ENCODE results near the gene UTF1.

DNA sequence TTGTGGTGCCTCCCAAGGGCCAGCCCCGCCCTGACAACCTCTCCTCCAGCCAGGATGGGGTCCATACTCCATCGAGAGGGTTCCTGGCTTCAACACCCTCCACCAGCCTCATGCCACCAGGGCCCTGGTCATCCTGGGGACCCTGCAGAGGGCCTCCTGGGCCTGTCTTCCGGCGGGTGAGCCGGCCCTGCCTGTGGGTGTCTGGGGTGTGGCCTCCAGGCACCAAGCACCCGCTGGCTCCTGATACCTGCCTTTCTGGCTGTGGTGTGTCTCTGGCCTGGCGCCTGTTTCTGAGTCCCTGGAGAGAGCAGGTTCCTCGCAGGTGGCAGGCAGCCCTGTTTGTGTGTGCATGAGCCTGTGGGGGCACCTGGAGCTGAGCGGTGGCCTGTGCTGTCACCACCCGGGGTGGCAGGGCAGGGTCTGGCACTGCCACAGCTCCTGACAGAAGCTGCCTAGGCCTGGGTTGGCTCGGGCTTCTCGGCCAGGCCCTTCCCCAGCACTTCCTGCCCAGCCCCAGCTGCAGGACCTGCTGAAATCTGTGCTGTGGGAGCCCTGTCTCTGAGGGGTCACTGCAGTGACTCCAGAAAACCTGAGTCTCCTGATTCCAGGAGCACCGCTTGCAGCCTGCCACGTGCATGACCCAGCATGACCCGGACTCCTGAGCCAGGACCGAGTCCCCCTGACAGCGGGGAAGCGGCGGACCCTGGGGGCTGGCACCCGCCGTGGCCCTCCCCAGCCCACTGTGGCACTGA is 28.2 kb downstream of the UTF1 start:
- TF ChIP-seq CTCF (IDR thresholded peaks at IDR 0.05; ENCODE audit: control extremely low read depth in 1 of 3, insufficient read depth in 1 of 3, low read depth in 1 of 3, low read length in 3 of 3) (no peak), POLR2A (IDR thresholded peaks at IDR 0.05; ENCODE audit: control extremely low read depth in 1 of 2, low read depth in 2 of 2, low read length in 2 of 2) (no peak), SP2 (IDR thresholded peaks at IDR 0.05; ENCODE audit: low read length) (no peak)
- TF ChIP-seq, protein P1, sequence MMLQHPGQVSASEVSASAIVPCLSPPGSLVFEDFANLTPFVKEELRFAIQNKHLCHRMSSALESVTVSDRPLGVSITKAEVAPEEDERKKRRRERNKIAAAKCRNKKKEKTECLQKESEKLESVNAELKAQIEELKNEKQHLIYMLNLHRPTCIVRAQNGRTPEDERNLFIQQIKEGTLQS (IDR thresholded peaks at IDR 0.05; ENCODE audit: insufficient read depth, low read depth, low read length) = no peak
